B cell (primary cell): ENCODE measurements around the gene POLR1H. TPM values are rescaled to one million over a fixed set of nuclear protein-coding genes. Genes with fewer than 3 reads are reported as not detected.

ENCODE experiments used
- ATAC-seq: fragments of 200-7000 bp; cut with Tn5 transposase; one replicate; pipeline ENCODE4 v1.10.0; 2021; ENCODE audit warnings: low read depth, mild to moderate bottlenecking, moderate number of reproducible peaks, moderate library complexity
- CTCF ChIA-PET: fragments of 350-600 bp; sonication (Branson Sonifier 250); formaldehyde crosslinking; loops from one replicate; lab custom pipeline; 2021; ENCODE audit warnings: antibody characterized with exemption, inconsistent platforms; lab: Charles Lee
- POLR2A ChIA-PET: fragments of 350-600 bp; sonication (Branson Sonifier 250); formaldehyde crosslinking; loops from one replicate; lab custom pipeline; 2021; ENCODE audit warnings: antibody characterized with exemption; lab: Charles Lee
- DNase-seq: peaks from one replicate; pipeline ENCODE4 v3.0.0; 2013
- H2AFZ ChIP-seq: 2 replicates; pipeline ENCODE4 v1.6.1; 2012; ENCODE audit warnings: mild to moderate bottlenecking, low read depth, low read length; ENCODE audit not compliant: insufficient read depth, poor library complexity, severe bottlenecking
- H3K27ac ChIP-seq, 2 donors: 1 replicate in 1 of 2; 2 replicates in 1 of 2; pipeline ENCODE4 v1.5.1; 2012 to 2013; ENCODE audit warnings: low read length in 2 of 2, mild to moderate bottlenecking in 2 of 2, moderate library complexity in 1 of 2
- H3K27me3 ChIP-seq, 4 experiments: fragments of 200-600 bp in 1 of 4; sonication (generic) in 1 of 4; replicated peaks in 1 of 4; 1 replicate in 2 of 4; 2 replicates in 2 of 4; pipeline versions ENCODE4 v1.6.1 to v1.7.0; 2013 to 2016; ENCODE audit warnings: low read length in 3 of 4, mild to moderate bottlenecking in 2 of 4, mixed read lengths in 1 of 4, moderate library complexity in 1 of 4; ENCODE audit not compliant: insufficient read depth in 4 of 4, control insufficient read depth in 3 of 4; ENCODE audit errors: control extremely low read depth in 1 of 4
- H3K36me3 ChIP-seq, 2 experiments: replicated peaks in 1 of 2; 1 replicate in 1 of 2; 2 replicates in 1 of 2; pipeline versions ENCODE4 v1.6.1 to v1.7.1; 2013; ENCODE audit warnings: low read length in 1 of 2; ENCODE audit not compliant: insufficient read depth in 2 of 2, control insufficient read depth in 1 of 2; ENCODE audit errors: control extremely low read depth in 1 of 2, extremely low read depth in 1 of 2
- H3K4me1 ChIP-seq, 2 donors: fragments of 200-600 bp in 1 of 2; sonication (generic) in 1 of 2; 1 replicate in 1 of 2; 2 replicates in 1 of 2; pipeline versions ENCODE4 v1.5.1 to v1.6.1; 2013 to 2017; ENCODE audit warnings: low read length in 2 of 2; ENCODE audit not compliant: control insufficient read depth in 2 of 2, insufficient read depth in 2 of 2
- H3K4me2 ChIP-seq: replicated peaks from 2 replicates; pipeline ENCODE3; 2012; ENCODE audit warnings: mild to moderate bottlenecking, low read depth, low read length; ENCODE audit not compliant: poor library complexity, severe bottlenecking
- H3K4me3 ChIP-seq, 5 experiments: fragments of 200-600 bp in 1 of 5; sonication (generic) in 1 of 5; 1 replicate in 3 of 5; 2 replicates in 2 of 5; pipeline versions ENCODE4 v1.5.1 to v1.7.0; 2011 to 2016; ENCODE audit warnings: low read length in 4 of 5, mild to moderate bottlenecking in 4 of 5, low read depth in 2 of 5, control low read depth in 1 of 5, moderate library complexity in 1 of 5; ENCODE audit not compliant: insufficient read depth in 1 of 5; ENCODE audit errors: control extremely low read depth in 1 of 5, extremely low read depth in 1 of 5
- H3K79me2 ChIP-seq: fragments of 200-600 bp; sonication (generic); one replicate; pipeline ENCODE4 v1.6.0; 2016; ENCODE audit warnings: low read length; ENCODE audit not compliant: control insufficient read depth, insufficient read depth
- H3K9ac ChIP-seq: fragments of 200-600 bp; sonication (generic); 2 replicates; pipeline ENCODE4 v1.6.1; 2017; ENCODE audit warnings: mild to moderate bottlenecking, low read length, moderate library complexity
- H3K9me3 ChIP-seq, 3 donors: one replicate each; pipeline versions ENCODE4 v1.6.1 to v1.7.1; 2013; ENCODE audit warnings: low read length in 2 of 3; ENCODE audit not compliant: control insufficient read depth in 2 of 3, insufficient read depth in 1 of 3; ENCODE audit errors: control extremely low read depth in 1 of 3
- H4K20me1 ChIP-seq: 2 replicates; pipeline ENCODE4 v1.6.0; 2012; ENCODE audit warnings: mild to moderate bottlenecking, low read length; ENCODE audit not compliant: insufficient read depth, control insufficient read depth, poor library complexity, severe bottlenecking
- H3K27ac Mint-ChIP-seq: one replicate; pipeline ENCODE4 v1.8.0; 2021; ENCODE audit warnings: mixed read lengths
- H3K27me3 Mint-ChIP-seq: one replicate; pipeline ENCODE4 v1.8.0; 2021; ENCODE audit warnings: mixed read lengths
- H3K4me1 Mint-ChIP-seq: one replicate; pipeline ENCODE4 v1.8.0; 2021; ENCODE audit warnings: mixed read lengths
- H3K4me3 Mint-ChIP-seq: one replicate; pipeline ENCODE4 v1.8.0; 2021; ENCODE audit warnings: mixed read lengths
- H3K9me3 Mint-ChIP-seq: one replicate; pipeline ENCODE4 v1.8.0; 2022; ENCODE audit warnings: mixed read lengths; ENCODE audit not compliant: insufficient read depth
- EZH2 ChIP-seq: IDR thresholded peaks from 2 replicates; pipeline ENCODE4 v1.6.1; 2012; ENCODE audit warnings: borderline replicate concordance, low read depth, mild to moderate bottlenecking, moderate library complexity, low read length; ENCODE audit not compliant: insufficient read depth, poor library complexity, severe bottlenecking
- WGBS: methylation state at CpG from one replicate; pipeline ENCODE4 v1.1.5; 2013; ENCODE audit warnings: missing lambda C conversion rate; ENCODE audit not compliant: insufficient coverage; 5-methylcytosine and 5-hydroxymethylcytosine counted together
- intact Hi-C: fragments of 100-400 bp; cut with micrococcal nuclease; formaldehyde crosslinking; loops from one replicate; pipeline ENCODE4 v1.10.0; 2022
- polyA plus RNA-seq: library from polyadenylated mRNA; depleted of rRNA; stranded (reverse); fragments of >200 nt; gene quantifications from 2 replicates; pipeline ENCODE4 v1.2.3, GENCODE V29; 2012
- total RNA-seq, 2 donors: library from RNA; stranded (reverse); fragments of 120-200 nt in 1 of 2; gene quantifications; 1 replicate in 1 of 2; 2 replicates in 1 of 2; pipeline versions ENCODE4 v1.2.3 to v1.2.4, GENCODE V29; 2013 to 2022
- TF ChIP-seq, protein P1 (sequence below): fragments of 200-600 bp; IDR thresholded peaks from one replicate; pipeline ENCODE4 v1.8.0; 2022; ENCODE audit warnings: antibody characterized with exemption, mild to moderate bottlenecking

POLR1H gene
- total and polyA plus RNA-seq, 2 donors (not counting 1 experiment from before 2014, with no cell fraction given) = 38.8 to 71.0 TPM

- H3K27me3 ChIP-seq = peaks cover 0 to 20% (median 9%) of the 10 kb centered on the region in 4 experiments
- peak; percentile 100 for DNase-seq
- TF ChIP-seq, protein P1, sequence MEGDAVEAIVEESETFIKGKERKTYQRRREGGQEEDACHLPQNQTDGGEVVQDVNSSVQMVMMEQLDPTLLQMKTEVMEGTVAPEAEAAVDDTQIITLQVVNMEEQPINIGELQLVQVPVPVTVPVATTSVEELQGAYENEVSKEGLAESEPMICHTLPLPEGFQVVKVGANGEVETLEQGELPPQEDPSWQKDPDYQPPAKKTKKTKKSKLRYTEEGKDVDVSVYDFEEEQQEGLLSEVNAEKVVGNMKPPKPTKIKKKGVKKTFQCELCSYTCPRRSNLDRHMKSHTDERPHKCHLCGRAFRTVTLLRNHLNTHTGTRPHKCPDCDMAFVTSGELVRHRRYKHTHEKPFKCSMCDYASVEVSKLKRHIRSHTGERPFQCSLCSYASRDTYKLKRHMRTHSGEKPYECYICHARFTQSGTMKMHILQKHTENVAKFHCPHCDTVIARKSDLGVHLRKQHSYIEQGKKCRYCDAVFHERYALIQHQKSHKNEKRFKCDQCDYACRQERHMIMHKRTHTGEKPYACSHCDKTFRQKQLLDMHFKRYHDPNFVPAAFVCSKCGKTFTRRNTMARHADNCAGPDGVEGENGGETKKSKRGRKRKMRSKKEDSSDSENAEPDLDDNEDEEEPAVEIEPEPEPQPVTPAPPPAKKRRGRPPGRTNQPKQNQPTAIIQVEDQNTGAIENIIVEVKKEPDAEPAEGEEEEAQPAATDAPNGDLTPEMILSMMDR = no peak
- TF ChIP-seq EZH2 = no peak
- H3K4me1 ChIP-seq = peaks cover 42 to 45% of the 10 kb centered on the region in 2 donors
- Mint-ChIP-seq H3K9me3 (no peaks in the 10 kb centered on the region), H3K27me3 (peaks cover 17% of the 10 kb centered on the region), H3K27ac (peak within 1 kb of the TSS; percentile 99), H3K4me3 (peak within 1 kb of the TSS; percentile 93), H3K4me1 (peaks cover 51% of the 10 kb centered on the region)
- H3K9ac ChIP-seq = peak within 1 kb of the TSS; percentile 85
- peak within 1 kb of the TSS; percentile 63 for H2AFZ ChIP-seq
- WGBS = under 1% methylated on average over 36 of the region's 46 CpGs
- ChIA-PET CTCF (interaction anchor here (1.0 to 2.0 kb wide), 5 partner anchors 35 to 331 kb away, joined by 3 to 4 read pairs (median 3); no protein-coding TSS in a partner anchor), POLR2A (interaction anchor here (0.6 to 1.5 kb wide), 6 partner anchors 12 to 1475 kb away, joined by 3 to 5 read pairs (median 3); partner anchors contain the start of gene DDX39B)
- peak; percentile 97 for ATAC-seq
- peaks cover 4 to 36% of the 10 kb centered on the region in 2 experiments for H3K36me3 ChIP-seq
- H3K4me3 ChIP-seq = peak within 1 kb of the TSS; percentile 80 to 95 (median 85)
- H4K20me1 ChIP-seq = peaks cover 27% of the 10 kb centered on the region
- H3K4me2 ChIP-seq = peak within 1 kb of the TSS; percentile 84
- peaks cover 36% of the 10 kb centered on the region for H3K79me2 ChIP-seq
- H3K27ac ChIP-seq = peak within 1 kb of the TSS; percentile 93 to 97
- intact Hi-C loops = loop anchor here (1.0 to 10.0 kb wide), 8 partner anchors 36 to 1908 kb away; partner anchors contain the start of genes DXO, HLA-F, TRIM26 and TRIM39
- H3K9me3 ChIP-seq = peaks cover 0 to 5% (median 0%) of the 10 kb centered on the region in 3 donors
Measured at GRCh38 chr6:30066577-30067459, 5.8 kb downstream of the POLR1H start, which contains the start of gene PPP1R11. Gene PPP1R11 (plus strand): TSS chr6:30067198. CDS start chr6:30067411, 213 bp downstream.
